ENCODE results near the gene DGLUCY.
A peak's percentile ranks its signal among the peaks of the same experiment; 100 is the strongest.

Gene DGLUCY

GRCh38 chr14:91103116-91103515 lies 10.8 kb upstream of the DGLUCY start:
- DNase-seq (ENCODE audit: insufficient read length, low spot score) (no peak), FAIRE-seq (no peak)
- TF ChIP-seq POU2F2 (IDR thresholded peaks at IDR 0.05; ENCODE audit: low read depth, low read length) = no peak
- no peak for TF ChIP-seq POLR2A (IDR thresholded peaks at IDR 0.05; ENCODE audit: low read depth, low read length)
- no peak for TF ChIP-seq SPI1 (IDR thresholded peaks at IDR 0.05; ENCODE audit: low read depth, low read length)
- no peak for TF ChIP-seq PAX5 (IDR thresholded peaks at IDR 0.05; ENCODE audit: insufficient read depth, low read length, severe bottlenecking)
- TF ChIP-seq POLR2AphosphoS5 (IDR thresholded peaks at IDR 0.05; ENCODE audit: low read depth, low read length) = no peak
- no peak for TF ChIP-seq TAF1 (IDR thresholded peaks at IDR 0.05; ENCODE audit: low read depth, low read length)

GRCh38 chr14:91108941-91109611 lies 4.8 kb upstream of the DGLUCY start:
- no peak for DNase-seq (ENCODE audit: insufficient read length, low spot score)
- TF ChIP-seq TAF1 (IDR thresholded peaks at IDR 0.05; ENCODE audit: low read depth, low read length) (no peak), POLR2A (IDR thresholded peaks at IDR 0.05; ENCODE audit: low read depth, low read length) (no peak), SPI1 (IDR thresholded peaks at IDR 0.05; ENCODE audit: low read depth, low read length) (peak; percentile 90)
- peak; percentile 16 for FAIRE-seq

- FAIRE-seq (no peak), DNase-seq (ENCODE audit: insufficient read length, low spot score) (no peak)
- no peak for TF ChIP-seq PAX5 (IDR thresholded peaks at IDR 0.05; ENCODE audit: insufficient read depth, low read length, severe bottlenecking)
- TF ChIP-seq POLR2A (IDR thresholded peaks at IDR 0.05; ENCODE audit: low read depth, low read length) = no peak
- no peak for TF ChIP-seq TAF1 (IDR thresholded peaks at IDR 0.05; ENCODE audit: low read depth, low read length)
- no peak for TF ChIP-seq SPI1 (IDR thresholded peaks at IDR 0.05; ENCODE audit: low read depth, low read length)
- TF ChIP-seq POLR2AphosphoS5 (IDR thresholded peaks at IDR 0.05; ENCODE audit: low read depth, low read length) = no peak
- no peak for TF ChIP-seq POU2F2 (IDR thresholded peaks at IDR 0.05; ENCODE audit: low read depth, low read length)
Measured at GRCh38 chr14:91111443-91111842, 2.4 kb upstream of the DGLUCY start.

GRCh38 chr14:91112194-91112593 lies 1.7 kb upstream of the DGLUCY start:
- DNase-seq (ENCODE audit: insufficient read length, low spot score) = no peak
- no peak for TF ChIP-seq PAX5 (IDR thresholded peaks at IDR 0.05; ENCODE audit: insufficient read depth, low read length, severe bottlenecking)
- no peak for TF ChIP-seq TAF1 (IDR thresholded peaks at IDR 0.05; ENCODE audit: low read depth, low read length)
- no peak for TF ChIP-seq POU2F2 (IDR thresholded peaks at IDR 0.05; ENCODE audit: low read depth, low read length)
- TF ChIP-seq POLR2AphosphoS5 (IDR thresholded peaks at IDR 0.05; ENCODE audit: low read depth, low read length) = no peak
- no peak for TF ChIP-seq POLR2A (IDR thresholded peaks at IDR 0.05; ENCODE audit: low read depth, low read length)
- TF ChIP-seq SPI1 (IDR thresholded peaks at IDR 0.05; ENCODE audit: low read depth, low read length) = no peak
- no peak for FAIRE-seq

- DNase-seq (ENCODE audit: insufficient read length, low spot score) (peak; percentile 67), FAIRE-seq (peak; percentile 95)
- no peak for TF ChIP-seq PAX5 (IDR thresholded peaks at IDR 0.05; ENCODE audit: insufficient read depth, low read length, severe bottlenecking)
- TF ChIP-seq TAF1 (IDR thresholded peaks at IDR 0.05; ENCODE audit: low read depth, low read length) = peak; percentile 30
- 0 out of 2 replicates have a peak, but pooled peaks have one; percentile 26 for TF ChIP-seq SPI1 (IDR thresholded peaks at IDR 0.05; ENCODE audit: low read depth, low read length)
- TF ChIP-seq POLR2A (IDR thresholded peaks at IDR 0.05; ENCODE audit: low read depth, low read length) = peak; percentile 67
- 0 out of 2 replicates have a peak, but pooled peaks have one; percentile 13 for TF ChIP-seq POU2F2 (IDR thresholded peaks at IDR 0.05; ENCODE audit: low read depth, low read length)
- peak; percentile 75 for TF ChIP-seq POLR2AphosphoS5 (IDR thresholded peaks at IDR 0.05; ENCODE audit: low read depth, low read length)
Measured at GRCh38 chr14:91114079-91115065, 499 bp downstream of the DGLUCY start.

GRCh38 chr14:91115986-91116770 lies 2.3 kb downstream of the DGLUCY start:
- DNase-seq (ENCODE audit: insufficient read length, low spot score) = no peak
- FAIRE-seq = no peak
- TF ChIP-seq POLR2A (IDR thresholded peaks at IDR 0.05; ENCODE audit: low read depth, low read length) = no peak
- TF ChIP-seq SPI1 (IDR thresholded peaks at IDR 0.05; ENCODE audit: low read depth, low read length) = peak; percentile 46; the same call in 1 of the 2 replicates
- no peak for TF ChIP-seq POLR2AphosphoS5 (IDR thresholded peaks at IDR 0.05; ENCODE audit: low read depth, low read length)

GRCh38 chr14:91116913-91117588 lies 3.2 kb downstream of the DGLUCY start:
- FAIRE-seq (peak; percentile 5), DNase-seq (ENCODE audit: insufficient read length, low spot score) (no peak)
- TF ChIP-seq TAF1 (IDR thresholded peaks at IDR 0.05; ENCODE audit: low read depth, low read length) = no peak
- TF ChIP-seq SPI1 (IDR thresholded peaks at IDR 0.05; ENCODE audit: low read depth, low read length) = no peak
- no peak for TF ChIP-seq POU2F2 (IDR thresholded peaks at IDR 0.05; ENCODE audit: low read depth, low read length)
- TF ChIP-seq POLR2A (IDR thresholded peaks at IDR 0.05; ENCODE audit: low read depth, low read length) = no peak
- TF ChIP-seq PAX5 (IDR thresholded peaks at IDR 0.05; ENCODE audit: insufficient read depth, low read length, severe bottlenecking) = no peak
- no peak for TF ChIP-seq POLR2AphosphoS5 (IDR thresholded peaks at IDR 0.05; ENCODE audit: low read depth, low read length)

GRCh38 chr14:91117960-91118359 lies 4.1 kb downstream of the DGLUCY start:
- TF ChIP-seq SPI1 (IDR thresholded peaks at IDR 0.05; ENCODE audit: low read depth, low read length) (no peak), POU2F2 (IDR thresholded peaks at IDR 0.05; ENCODE audit: low read depth, low read length) (no peak), PAX5 (IDR thresholded peaks at IDR 0.05; ENCODE audit: insufficient read depth, low read length, severe bottlenecking) (no peak), TAF1 (IDR thresholded peaks at IDR 0.05; ENCODE audit: low read depth, low read length) (no peak), POLR2A (IDR thresholded peaks at IDR 0.05; ENCODE audit: low read depth, low read length) (no peak), POLR2AphosphoS5 (IDR thresholded peaks at IDR 0.05; ENCODE audit: low read depth, low read length) (no peak)
- FAIRE-seq = no peak
- no peak for DNase-seq (ENCODE audit: insufficient read length, low spot score)

Measured in GM12891 (cell line).